VCaP (cell line): ENCODE results near the gene KRT17.
"Not testable (repeated sequence)": the region's sequence is repeated elsewhere in the genome, so short reads cannot be mapped to it uniquely, and the experiment has no call there.

Source experiments
- H3K27ac ChIP-seq: fragments of 450-650 bp; 2 replicates; pipeline ENCODE4 v1.5.1; 2017
- CTCF ChIP-seq: fragments of 450-650 bp; conservative IDR thresholded peaks from 2 replicates; pipeline ENCODE4 v1.5.1; 2017; ENCODE audit warnings: mild to moderate bottlenecking, moderate library complexity

KRT17 gene

GRCh38 chr17:41621916-41622315, 2.5 kb downstream of the KRT17 start:
- no peak for TF ChIP-seq CTCF
- no peak overlapping the region for H3K27ac ChIP-seq

- not testable (repeated sequence) for H3K27ac ChIP-seq
Measured at GRCh38 chr17:41621435-41621817, 2.9 kb downstream of the KRT17 start.

- TF ChIP-seq CTCF, result no peak
- H3K27ac ChIP-seq, result no peak overlapping the region
Measured at GRCh38 chr17:41620583-41621434, 3.6 kb downstream of the KRT17 start.

- H3K27ac ChIP-seq, result not testable (repeated sequence)
Measured at GRCh38 chr17:41619927-41620582, 4.3 kb downstream of the KRT17 start.

- TF ChIP-seq CTCF, result no peak
- no peak overlapping the region for H3K27ac ChIP-seq
Measured at GRCh38 chr17:41619036-41619926, 5.1 kb downstream of the KRT17 start.

- no peak overlapping the region for H3K27ac ChIP-seq
- no peak for TF ChIP-seq CTCF
Measured at GRCh38 chr17:41618341-41619035, 5.9 kb downstream of the KRT17 start.

- no peak overlapping the region for H3K27ac ChIP-seq
- TF ChIP-seq CTCF, result no peak
Measured at GRCh38 chr17:41617698-41618097, 6.7 kb downstream of the KRT17 start.

- no peak overlapping the region for H3K27ac ChIP-seq
- TF ChIP-seq CTCF, result no peak
Measured at GRCh38 chr17:41617136-41617535, 7.2 kb downstream of the KRT17 start.

GRCh38 chr17:41616486-41616885, 7.9 kb downstream of the KRT17 start:
- not testable (repeated sequence) for H3K27ac ChIP-seq
